Measurements from ENCODE around the gene PEF1.

The PEF1 gene

GRCh38 chr1:31674626-31675025 is 29.9 kb upstream of the PEF1 start:
- Histone ChIP-seq H4K20me1 (ENCODE audit: insufficient read depth, low read length) (no peaks in the 10 kb centered on the region), H3K4me2 (ENCODE audit: low read depth, low read length) (no peak overlapping the region), H3K27me3 (replicated peaks; ENCODE audit: insufficient read depth, low read length) (peaks cover 97% of the 10 kb centered on the region), H2AFZ (ENCODE audit: low read length) (no peak overlapping the region), H3K4me3 (ENCODE audit: low read length) (no peak overlapping the region), H3K79me2 (ENCODE audit: low read length) (no peaks in the 10 kb centered on the region), H3K27ac (ENCODE audit: low read length) (no peak overlapping the region), H3F3A (ENCODE audit: insufficient read depth, low read length) (no peaks in the 10 kb centered on the region), H3K9me2 (replicated peaks; ENCODE audit: insufficient read depth, low read length) (no peaks in the 10 kb centered on the region), H3K9ac (ENCODE audit: low read length) (no peak overlapping the region), H3K4me1 (ENCODE audit: low read length) (no peaks in the 10 kb centered on the region), H3K9me3 (replicated peaks; ENCODE audit: insufficient read depth, low read length) (no peaks in the 10 kb centered on the region), H3K36me3 (replicated peaks; ENCODE audit: insufficient read depth, low read length) (no peaks in the 10 kb centered on the region)
- DNase-seq = no peak
- TF ChIP-seq, protein P1, sequence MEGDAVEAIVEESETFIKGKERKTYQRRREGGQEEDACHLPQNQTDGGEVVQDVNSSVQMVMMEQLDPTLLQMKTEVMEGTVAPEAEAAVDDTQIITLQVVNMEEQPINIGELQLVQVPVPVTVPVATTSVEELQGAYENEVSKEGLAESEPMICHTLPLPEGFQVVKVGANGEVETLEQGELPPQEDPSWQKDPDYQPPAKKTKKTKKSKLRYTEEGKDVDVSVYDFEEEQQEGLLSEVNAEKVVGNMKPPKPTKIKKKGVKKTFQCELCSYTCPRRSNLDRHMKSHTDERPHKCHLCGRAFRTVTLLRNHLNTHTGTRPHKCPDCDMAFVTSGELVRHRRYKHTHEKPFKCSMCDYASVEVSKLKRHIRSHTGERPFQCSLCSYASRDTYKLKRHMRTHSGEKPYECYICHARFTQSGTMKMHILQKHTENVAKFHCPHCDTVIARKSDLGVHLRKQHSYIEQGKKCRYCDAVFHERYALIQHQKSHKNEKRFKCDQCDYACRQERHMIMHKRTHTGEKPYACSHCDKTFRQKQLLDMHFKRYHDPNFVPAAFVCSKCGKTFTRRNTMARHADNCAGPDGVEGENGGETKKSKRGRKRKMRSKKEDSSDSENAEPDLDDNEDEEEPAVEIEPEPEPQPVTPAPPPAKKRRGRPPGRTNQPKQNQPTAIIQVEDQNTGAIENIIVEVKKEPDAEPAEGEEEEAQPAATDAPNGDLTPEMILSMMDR (IDR thresholded peaks at IDR 0.05; ENCODE audit: low read length) = no peak
- no peak for TF ChIP-seq EZH2 (optimal IDR thresholded peaks at IDR 0.05; ENCODE audit: low read depth, low read length)
- no peak for TF ChIP-seq EZH2phosphoT487 (IDR thresholded peaks at IDR 0.05; ENCODE audit: low read length)

DNA sequence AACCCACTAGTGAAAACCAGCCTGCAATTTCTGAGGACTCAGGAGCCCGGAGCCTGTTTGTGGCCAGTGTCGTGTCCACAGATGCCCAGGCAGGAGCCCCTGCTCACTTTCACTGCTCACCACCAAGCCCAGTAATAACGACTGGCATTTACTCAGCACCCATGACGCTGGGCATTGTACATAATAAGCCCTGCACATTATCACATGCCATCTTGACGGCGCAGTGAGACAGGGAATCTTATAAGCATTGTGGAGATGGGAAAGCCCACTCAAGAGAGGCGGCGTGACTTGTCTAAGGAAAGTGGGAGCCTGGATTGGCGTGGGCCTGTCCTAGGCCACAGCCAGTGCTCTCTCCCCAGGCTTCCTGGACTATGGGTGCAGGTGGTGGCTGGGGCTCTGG is 28.8 kb upstream of the PEF1 start:
- no peak overlapping the region for H3K27ac ChIP-seq (ENCODE audit: low read length)

GRCh38 chr1:31672986-31673385 is 28.3 kb upstream of the PEF1 start:
- Histone ChIP-seq H2AFZ (ENCODE audit: low read length) (no peak overlapping the region), H3K9ac (ENCODE audit: low read length) (no peak overlapping the region), H3K79me2 (ENCODE audit: low read length) (no peaks in the 10 kb centered on the region), H3K4me3 (ENCODE audit: low read length) (no peak overlapping the region), H3F3A (ENCODE audit: insufficient read depth, low read length) (no peaks in the 10 kb centered on the region), H4K20me1 (ENCODE audit: insufficient read depth, low read length) (no peaks in the 10 kb centered on the region), H3K4me2 (ENCODE audit: low read depth, low read length) (no peak overlapping the region), H3K9me2 (replicated peaks; ENCODE audit: insufficient read depth, low read length) (no peaks in the 10 kb centered on the region), H3K36me3 (replicated peaks; ENCODE audit: insufficient read depth, low read length) (no peaks in the 10 kb centered on the region), H3K9me3 (replicated peaks; ENCODE audit: insufficient read depth, low read length) (no peaks in the 10 kb centered on the region), H3K27ac (ENCODE audit: low read length) (no peak overlapping the region), H3K27me3 (replicated peaks; ENCODE audit: insufficient read depth, low read length) (peaks cover 97% of the 10 kb centered on the region), H3K4me1 (ENCODE audit: low read length) (0 out of 2 replicates have a peak, but pooled peaks cover 3% of the 10 kb centered on the region)
- DNase-seq = no peak
- TF ChIP-seq, protein P1 (IDR thresholded peaks at IDR 0.05; ENCODE audit: low read length) = no peak
- no peak for TF ChIP-seq EZH2 (optimal IDR thresholded peaks at IDR 0.05; ENCODE audit: low read depth, low read length)
- no peak for TF ChIP-seq EZH2phosphoT487 (IDR thresholded peaks at IDR 0.05; ENCODE audit: low read length)

More for the DNA sequence above, 28.8 kb upstream of the PEF1 start:
- 0 out of 2 replicates have a peak, but pooled peaks cover 3% of the 10 kb centered on the region for H3K4me1 ChIP-seq (ENCODE audit: low read length)
- TF ChIP-seq EZH2phosphoT487 (IDR thresholded peaks at IDR 0.05; ENCODE audit: low read length) (no peak), EZH2 (optimal IDR thresholded peaks at IDR 0.05; ENCODE audit: low read depth, low read length) (no peak)
- TF ChIP-seq, protein P1 (IDR thresholded peaks at IDR 0.05; ENCODE audit: low read length) = no peak
- no peak overlapping the region for H3K4me2 ChIP-seq (ENCODE audit: low read depth, low read length)
- no peak overlapping the region for H3K9ac ChIP-seq (ENCODE audit: low read length)
- H3K9me2 ChIP-seq (replicated peaks; ENCODE audit: insufficient read depth, low read length) = no peaks in the 10 kb centered on the region
- H3F3A ChIP-seq (ENCODE audit: insufficient read depth, low read length) = no peaks in the 10 kb centered on the region
- H3K36me3 ChIP-seq (replicated peaks; ENCODE audit: insufficient read depth, low read length) = no peaks in the 10 kb centered on the region
- H3K79me2 ChIP-seq (ENCODE audit: low read length) = no peaks in the 10 kb centered on the region
- no peak overlapping the region for H2AFZ ChIP-seq (ENCODE audit: low read length)
- no peak for DNase-seq
- no peaks in the 10 kb centered on the region for H3K9me3 ChIP-seq (replicated peaks; ENCODE audit: insufficient read depth, low read length)
- no peak overlapping the region for H3K4me3 ChIP-seq (ENCODE audit: low read length)
- peaks cover 97% of the 10 kb centered on the region for H3K27me3 ChIP-seq (replicated peaks; ENCODE audit: insufficient read depth, low read length)
- no peaks in the 10 kb centered on the region for H4K20me1 ChIP-seq (ENCODE audit: insufficient read depth, low read length)
